GM04503 (cell line): ENCODE results near the gene NPIPB2.
"Not testable (repeated sequence)": the region's sequence is repeated elsewhere in the genome, so short reads cannot be mapped to it uniquely, and the experiment has no call there.

Experiments used
- DNase-seq: peaks from one replicate; pipeline ENCODE4 v3.0.0-alpha.2; 2012; ENCODE audit warnings: low read depth

Gene NPIPB2

DNA sequence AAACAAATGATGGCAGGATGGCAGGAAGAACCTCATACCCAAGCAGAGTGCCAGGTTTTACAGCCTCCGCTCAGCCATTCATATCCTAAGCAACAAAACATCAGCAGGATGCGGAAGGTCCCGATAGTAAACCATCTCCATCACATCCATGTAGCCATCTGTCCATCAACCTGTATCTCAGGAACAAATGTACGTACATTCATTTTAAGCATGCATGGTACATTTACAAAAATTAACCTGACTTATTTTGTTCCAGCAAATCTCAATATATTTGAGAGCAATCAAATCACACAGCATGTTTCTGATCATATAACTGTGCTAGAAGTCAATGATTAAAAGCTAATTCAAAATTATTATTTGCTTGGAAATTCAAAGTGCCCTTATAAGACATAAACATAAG, at the start of gene NPIPB2:
TSS of gene NPIPB2 (minus strand) at position 101 of the 400 bp plus-strand sequence. CDS start at position 101, 0 bp downstream.
- DNase-seq, result not testable (repeated sequence)

- no peak for DNase-seq
Observed at GRCh38 chr16:11990702-11991390, 49.0 kb upstream of the NPIPB2 start.

GRCh38 chr16:11988258-11988978, 46.6 kb upstream of the NPIPB2 start:
- DNase-seq, result no peak

GRCh38 chr16:11986521-11987057, 44.7 kb upstream of the NPIPB2 start:
- DNase-seq, result no peak

- no peak for DNase-seq
Observed at GRCh38 chr16:11985250-11985649, 43.4 kb upstream of the NPIPB2 start.

DNA sequence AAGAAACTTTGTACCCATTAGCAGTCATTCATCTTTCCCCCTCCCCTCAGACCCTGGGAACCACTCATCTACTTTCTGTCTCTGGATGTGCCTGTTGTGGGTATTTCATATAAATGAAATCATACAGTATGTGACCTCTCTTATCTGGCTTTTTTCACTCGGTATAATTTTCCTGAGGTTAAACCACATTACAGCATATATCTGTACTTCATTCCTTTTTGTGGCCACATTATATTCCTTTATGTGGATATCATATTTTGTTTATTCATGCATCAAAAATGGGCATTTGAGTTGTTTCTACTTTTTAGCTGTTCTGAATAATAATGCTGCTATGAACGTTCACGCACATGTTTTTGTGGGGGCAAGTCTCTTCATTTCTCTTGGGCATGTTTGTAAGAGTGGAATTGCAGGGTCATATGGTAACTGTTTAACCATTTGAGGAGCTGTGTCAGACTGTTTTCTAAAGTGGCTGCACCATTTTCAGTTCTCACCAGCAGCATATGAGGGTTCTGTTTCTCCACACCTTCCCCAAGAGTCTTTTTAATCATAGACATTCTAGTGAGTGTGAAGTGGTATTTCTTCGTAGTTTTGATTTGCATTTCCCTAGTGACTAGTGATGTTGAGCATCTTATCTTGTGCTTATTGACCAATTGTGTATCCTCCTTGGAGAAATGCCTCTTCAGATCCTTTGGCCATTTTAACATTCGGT, 38.4 kb upstream of the NPIPB2 start:
- DNase-seq, result no peak

- no peak for DNase-seq
Observed at GRCh38 chr16:11979013-11979672, 37.3 kb upstream of the NPIPB2 start.

GRCh38 chr16:11978080-11978479, 36.2 kb upstream of the NPIPB2 start:
- no peak for DNase-seq

GRCh38 chr16:11977376-11978041, 35.7 kb upstream of the NPIPB2 start:
- DNase-seq, result peak; percentile 79

DNA sequence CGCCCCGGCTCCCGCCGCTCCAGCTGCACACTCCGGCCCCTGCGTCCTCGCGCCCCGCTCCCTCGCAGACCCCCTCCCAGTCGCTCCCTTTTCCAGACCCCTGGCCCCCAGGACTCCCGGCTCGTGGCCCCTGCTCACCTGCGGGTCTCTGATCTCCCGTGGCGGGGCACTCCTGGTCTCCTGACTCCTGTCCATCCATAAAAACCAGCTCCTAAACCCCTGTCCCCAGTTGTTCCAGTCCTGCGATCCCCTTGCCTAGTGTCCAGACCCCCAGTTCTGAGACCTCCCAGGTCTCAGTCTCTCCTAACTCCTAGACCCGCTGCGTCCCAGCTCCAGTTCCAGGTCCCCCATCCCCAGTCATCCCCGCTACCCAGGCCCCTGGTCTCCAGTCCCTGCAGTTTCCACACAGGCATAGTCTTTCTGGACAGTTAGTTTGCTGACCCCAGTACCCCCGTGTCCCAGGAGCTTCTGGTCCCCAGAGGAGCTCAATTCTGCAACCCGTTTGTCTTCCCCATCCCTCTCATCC, 35.1 kb upstream of the NPIPB2 start:
- DNase-seq, result no peak

GRCh38 chr16:11973070-11973469, 31.2 kb upstream of the NPIPB2 start:
- no peak for DNase-seq

DNA sequence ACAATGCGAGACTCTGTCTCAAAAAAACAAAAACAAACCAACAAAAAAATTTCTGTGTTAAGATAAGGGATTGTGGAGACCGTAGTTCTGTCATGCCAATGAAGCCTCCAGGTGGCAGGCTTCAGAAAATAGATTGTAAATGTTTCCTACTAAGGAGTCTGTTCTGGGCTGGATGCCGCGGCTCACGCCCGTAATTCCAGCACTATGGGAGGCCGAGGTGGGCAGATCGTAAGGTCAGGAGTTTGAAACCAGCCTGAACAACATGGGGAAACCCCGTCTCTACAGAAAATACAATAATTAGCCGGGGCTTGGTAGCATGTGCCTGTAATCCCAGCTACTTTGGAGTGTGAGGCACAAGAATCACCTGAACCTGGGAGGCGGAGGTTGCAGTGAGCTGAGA, 30.3 kb upstream of the NPIPB2 start:
- no peak for DNase-seq

- not testable (repeated sequence) for DNase-seq
Observed at GRCh38 chr16:11970292-11970691, 28.4 kb upstream of the NPIPB2 start.

- DNase-seq, result no peak
Observed at GRCh38 chr16:11968577-11968976, 26.7 kb upstream of the NPIPB2 start.

DNA sequence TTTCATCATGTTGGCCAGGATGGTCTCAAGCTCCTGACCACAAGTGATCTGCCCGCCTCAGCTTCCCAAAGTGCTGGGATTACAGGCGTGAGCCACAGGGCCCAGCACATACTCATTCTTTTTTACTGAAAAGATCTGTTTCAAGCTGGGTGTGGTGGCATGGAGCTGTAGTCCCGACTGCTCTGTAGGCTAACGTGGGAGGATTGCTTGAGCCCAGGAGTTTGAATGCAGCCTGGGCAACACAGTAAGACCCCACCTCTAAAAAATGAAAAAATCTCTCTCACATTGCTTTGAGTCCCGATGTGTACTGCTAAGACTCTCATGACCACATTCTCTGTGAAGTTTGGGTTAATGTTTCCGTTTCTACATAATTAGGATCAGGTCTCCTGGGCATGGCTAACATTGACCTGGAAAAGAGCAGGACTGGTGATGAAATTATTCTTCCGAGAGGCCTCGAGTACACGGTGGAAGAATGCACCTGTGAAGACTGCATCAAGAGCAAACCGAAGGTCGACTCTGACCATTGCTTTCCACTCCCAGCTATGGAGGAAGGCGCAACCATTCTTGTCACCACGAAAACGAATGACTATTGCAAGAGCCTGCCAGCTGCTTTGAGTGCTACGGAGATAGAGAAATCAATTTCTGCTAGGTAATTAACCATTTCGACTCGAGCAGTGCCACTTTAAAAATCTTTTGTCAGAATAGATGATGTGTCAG, 25.5 kb upstream of the NPIPB2 start:
- no peak for DNase-seq

GRCh38 chr16:11966173-11966572, 24.3 kb upstream of the NPIPB2 start:
- DNase-seq, result no peak

- peak; percentile 26 for DNase-seq
Observed at GRCh38 chr16:11964761-11965551, 23.1 kb upstream of the NPIPB2 start, which contains the start of gene TNFRSF17. TNFRSF17 (plus strand) TSS chr16:11965210; CDS start chr16:11965325, 115 bp downstream.

- no peak for DNase-seq
Observed at GRCh38 chr16:11963706-11964105, 21.9 kb upstream of the NPIPB2 start.

DNA sequence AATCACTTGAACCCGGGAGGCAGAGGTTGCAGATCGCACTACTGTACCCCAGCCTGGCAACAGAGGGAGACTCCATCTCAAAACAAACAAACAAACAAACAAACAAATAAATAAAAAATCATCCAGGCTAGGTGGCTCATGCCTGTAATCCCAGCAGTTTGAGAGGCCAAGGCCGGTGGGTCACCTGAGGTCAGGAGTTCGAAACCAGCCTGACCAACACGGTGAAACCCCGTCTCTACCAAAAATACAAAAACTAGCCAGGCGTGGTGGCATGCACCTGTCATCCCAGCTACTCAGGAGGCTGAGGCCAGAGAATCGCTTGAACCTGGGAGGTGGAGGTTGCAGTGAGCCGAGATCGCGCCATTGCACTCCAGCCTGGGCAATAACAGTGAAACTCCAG, 21.1 kb upstream of the NPIPB2 start:
- not testable (repeated sequence) for DNase-seq

- DNase-seq, result not testable (repeated sequence)
Observed at GRCh38 chr16:11962457-11962856, 20.6 kb upstream of the NPIPB2 start.
